ENCODE data around the gene TRMT2B.
"Not testable (repeated sequence)": the region's sequence is repeated elsewhere in the genome, so short reads cannot be mapped to it uniquely, and the experiment has no call there.

The TRMT2B gene

DNA sequence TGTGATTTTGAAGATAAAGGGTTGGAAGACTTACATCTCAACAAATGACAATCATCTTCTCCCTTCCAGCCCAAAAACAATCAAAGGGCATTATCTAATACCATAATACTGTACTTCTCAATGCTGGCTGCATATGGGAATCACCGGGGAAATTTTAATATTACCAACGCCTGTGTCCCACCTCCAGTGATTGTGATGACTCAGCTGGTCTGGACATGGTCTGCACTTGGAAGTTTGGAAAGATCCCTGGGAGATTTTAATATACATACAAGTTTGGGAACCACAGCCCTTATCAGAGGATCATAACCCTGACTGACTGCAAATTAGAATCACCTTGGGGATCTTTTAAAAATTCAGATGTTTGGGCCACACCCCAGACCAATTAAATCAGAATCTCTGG, 52.5 kb downstream of the TRMT2B start:
- TF ChIP-seq, protein P1, sequence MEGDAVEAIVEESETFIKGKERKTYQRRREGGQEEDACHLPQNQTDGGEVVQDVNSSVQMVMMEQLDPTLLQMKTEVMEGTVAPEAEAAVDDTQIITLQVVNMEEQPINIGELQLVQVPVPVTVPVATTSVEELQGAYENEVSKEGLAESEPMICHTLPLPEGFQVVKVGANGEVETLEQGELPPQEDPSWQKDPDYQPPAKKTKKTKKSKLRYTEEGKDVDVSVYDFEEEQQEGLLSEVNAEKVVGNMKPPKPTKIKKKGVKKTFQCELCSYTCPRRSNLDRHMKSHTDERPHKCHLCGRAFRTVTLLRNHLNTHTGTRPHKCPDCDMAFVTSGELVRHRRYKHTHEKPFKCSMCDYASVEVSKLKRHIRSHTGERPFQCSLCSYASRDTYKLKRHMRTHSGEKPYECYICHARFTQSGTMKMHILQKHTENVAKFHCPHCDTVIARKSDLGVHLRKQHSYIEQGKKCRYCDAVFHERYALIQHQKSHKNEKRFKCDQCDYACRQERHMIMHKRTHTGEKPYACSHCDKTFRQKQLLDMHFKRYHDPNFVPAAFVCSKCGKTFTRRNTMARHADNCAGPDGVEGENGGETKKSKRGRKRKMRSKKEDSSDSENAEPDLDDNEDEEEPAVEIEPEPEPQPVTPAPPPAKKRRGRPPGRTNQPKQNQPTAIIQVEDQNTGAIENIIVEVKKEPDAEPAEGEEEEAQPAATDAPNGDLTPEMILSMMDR (IDR thresholded peaks at IDR 0.05; ENCODE audit: borderline replicate concordance, insufficient read depth, low read depth, low read length): no peak
- H3K4me3 ChIP-seq (ENCODE audit: low read depth, low read length): no peak overlapping the region

DNA sequence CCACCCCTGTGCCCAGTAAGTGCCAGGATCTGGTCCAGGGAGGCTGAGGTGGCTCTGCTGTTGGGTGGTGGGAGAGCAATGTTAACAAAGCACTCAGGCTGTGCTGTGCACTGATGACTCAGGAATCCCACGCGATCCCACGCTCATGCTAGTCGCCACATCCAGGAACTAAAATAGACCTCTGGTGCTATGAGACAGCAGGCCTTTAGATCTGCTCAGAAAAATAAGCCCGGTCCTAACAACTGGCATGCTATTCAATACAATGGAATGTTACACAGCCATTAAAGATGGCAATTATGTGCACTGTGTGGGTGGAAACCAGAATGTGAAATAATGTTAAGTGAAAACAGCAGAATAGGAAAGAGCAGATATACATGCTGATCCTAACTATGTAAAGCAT, 56.4 kb downstream of the TRMT2B start:
- H3K4me3 ChIP-seq (ENCODE audit: low read depth, low read length): no peak overlapping the region
- TF ChIP-seq, protein P1 (IDR thresholded peaks at IDR 0.05; ENCODE audit: borderline replicate concordance, insufficient read depth, low read depth, low read length): no peak

DNA sequence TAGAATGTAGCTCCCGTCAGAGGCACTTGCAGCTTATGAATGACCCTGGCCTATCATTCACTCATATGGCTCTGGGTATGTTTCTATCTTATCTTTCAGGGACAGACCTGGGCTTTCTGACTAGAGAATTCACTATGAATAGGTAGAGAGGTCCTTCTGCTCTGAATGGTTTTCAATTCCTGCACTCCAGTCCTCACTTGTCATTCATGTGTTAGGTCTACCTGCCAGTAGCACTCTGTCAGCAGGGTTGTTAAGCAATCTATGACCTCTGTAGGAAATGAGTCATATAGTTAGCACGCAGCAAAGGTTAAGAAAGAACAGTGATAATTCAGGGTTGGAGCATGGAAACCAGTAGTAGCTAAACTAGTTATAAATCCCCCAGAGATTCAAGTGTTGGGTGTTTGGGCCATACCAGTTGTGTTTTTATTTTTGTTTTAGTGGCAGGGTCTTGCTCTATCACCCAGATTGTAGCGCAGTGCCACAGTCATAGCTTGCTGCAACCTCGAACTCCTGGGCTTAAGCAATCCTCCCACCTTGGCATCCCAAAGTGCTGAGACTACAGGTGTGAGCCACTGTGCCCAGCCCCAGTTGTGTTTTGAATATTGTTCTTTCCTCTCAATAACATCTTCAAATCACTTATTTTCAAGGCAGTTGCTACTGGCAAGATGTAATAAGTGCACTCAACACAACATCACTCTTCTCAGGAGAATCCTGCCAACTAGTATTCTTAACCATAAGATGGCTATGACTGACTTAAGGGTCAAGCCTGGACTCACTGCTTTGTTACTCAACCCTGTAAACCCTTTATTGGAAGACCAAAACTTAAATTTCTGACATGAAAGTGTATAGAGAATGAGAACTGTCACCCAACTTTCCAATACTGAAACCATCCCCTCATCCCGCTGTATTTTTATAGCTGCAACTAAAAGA, 57.3 kb downstream of the TRMT2B start:
- TF ChIP-seq, protein P1 (IDR thresholded peaks at IDR 0.05; ENCODE audit: borderline replicate concordance, insufficient read depth, low read depth, low read length): no peak
- H3K4me3 ChIP-seq (ENCODE audit: low read depth, low read length): no peak overlapping the region

DNA sequence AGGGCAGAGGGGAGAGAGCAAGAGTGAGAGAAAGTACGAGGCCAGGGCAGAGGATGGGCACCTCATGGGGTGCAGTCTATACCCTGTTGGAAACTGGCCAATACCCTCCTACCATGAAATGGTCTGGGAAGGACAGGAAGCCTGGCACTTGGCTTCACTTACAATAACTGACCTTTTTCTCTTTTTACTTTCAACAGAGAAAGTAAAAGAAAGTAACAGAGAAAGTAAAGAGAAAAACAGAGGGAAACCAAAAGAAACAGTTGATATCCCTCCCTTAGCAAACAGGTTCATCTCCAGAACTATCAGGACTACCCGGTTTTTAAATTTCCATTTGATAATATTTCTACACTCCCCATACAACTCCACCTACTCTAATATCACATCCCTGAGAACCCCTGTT, 61.8 kb downstream of the TRMT2B start:
- TF ChIP-seq, protein P1 (IDR thresholded peaks at IDR 0.05; ENCODE audit: borderline replicate concordance, insufficient read depth, low read depth, low read length): no peak

DNA sequence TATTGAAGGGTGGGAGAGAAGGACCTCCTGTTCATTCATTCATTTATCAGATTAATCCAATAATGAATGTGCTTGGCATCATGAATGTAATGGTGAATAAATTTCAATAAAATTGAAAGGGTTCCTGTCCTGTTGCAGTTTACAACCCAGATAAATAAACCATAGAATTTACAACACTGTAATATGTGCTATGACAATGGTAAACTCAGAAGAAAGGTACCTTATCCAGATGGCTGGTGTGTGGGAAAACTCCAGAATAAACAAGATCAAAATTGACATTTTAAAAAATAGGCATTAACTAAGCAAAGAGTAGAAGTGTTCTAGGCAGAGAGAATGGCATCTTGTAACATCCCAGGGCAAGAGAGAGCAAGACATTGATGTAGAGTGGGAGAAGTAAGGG, 67.1 kb downstream of the TRMT2B start:
- TF ChIP-seq, protein P1 (IDR thresholded peaks at IDR 0.05; ENCODE audit: borderline replicate concordance, insufficient read depth, low read depth, low read length): no peak

More for the DNA sequence above, 61.8 kb downstream of the TRMT2B start:
- H3K4me3 ChIP-seq (ENCODE audit: low read depth, low read length): no peak overlapping the region

DNA sequence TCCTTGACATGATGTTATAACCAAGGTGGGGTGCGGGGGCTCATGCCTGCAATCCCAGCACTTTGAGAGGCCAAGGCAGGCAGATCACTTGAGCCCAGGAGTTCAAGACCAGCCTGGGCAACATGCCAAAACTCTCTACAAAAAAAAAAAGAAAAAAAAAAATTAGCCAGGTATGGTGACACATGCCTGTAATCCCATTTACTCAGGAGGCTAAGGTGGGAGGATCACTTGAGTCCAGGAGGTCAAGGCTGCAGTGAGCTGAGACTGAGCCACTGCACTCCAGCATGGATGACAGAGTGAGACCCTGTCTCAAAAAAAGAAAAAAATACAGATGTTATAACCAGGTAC, 70.4 kb downstream of the TRMT2B start:
- H3K4me3 ChIP-seq (ENCODE audit: low read depth, low read length): not testable (repeated sequence)

More for the DNA sequence above, 67.1 kb downstream of the TRMT2B start:
- H3K4me3 ChIP-seq (ENCODE audit: low read depth, low read length): no peak overlapping the region

DNA sequence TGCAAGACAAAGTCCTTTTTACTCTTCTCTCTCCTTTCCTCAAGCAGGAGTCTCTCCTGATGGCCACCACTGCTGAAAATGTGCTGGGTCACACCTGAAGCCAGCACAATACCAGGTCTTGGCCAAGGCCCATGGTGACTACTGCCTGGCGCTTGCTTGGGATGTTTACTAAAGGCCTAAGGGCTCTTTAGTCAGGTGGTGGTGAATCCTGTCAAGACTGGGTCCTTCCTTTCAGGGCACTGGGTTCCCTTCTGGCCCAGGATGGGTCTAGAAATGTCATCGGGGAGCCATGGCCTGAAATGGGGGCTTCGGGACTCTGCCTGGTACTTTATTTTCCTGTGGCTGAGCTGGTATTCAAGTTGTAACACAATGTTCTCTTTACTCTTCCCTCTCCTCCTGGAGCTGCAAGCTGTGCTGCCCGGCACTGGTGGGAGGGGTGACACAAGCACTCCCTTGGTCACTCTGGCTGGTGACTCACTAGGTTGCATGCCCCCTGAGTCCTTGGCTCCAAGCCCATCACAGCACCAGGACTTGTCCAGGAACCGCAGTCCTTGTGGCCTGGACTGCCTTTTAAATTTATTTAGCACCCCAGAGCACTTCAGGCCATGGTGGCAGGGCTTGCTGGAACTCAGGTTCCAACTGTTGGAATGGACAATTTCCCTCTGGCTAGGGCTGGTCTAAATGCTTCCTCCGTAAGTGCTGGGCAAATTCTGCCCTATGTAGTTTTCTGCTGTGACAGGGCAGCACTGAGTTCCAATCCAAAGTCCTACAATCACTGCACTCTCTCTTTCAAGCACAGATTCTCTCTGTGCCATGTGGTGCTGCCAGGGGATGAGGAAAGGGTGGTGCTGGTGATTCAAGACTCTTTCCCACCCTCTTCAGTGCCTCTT, 71.1 kb downstream of the TRMT2B start:
- TF ChIP-seq, protein P1 (IDR thresholded peaks at IDR 0.05; ENCODE audit: borderline replicate concordance, insufficient read depth, low read depth, low read length): no peak
- no peak overlapping the region for H3K4me3 ChIP-seq (ENCODE audit: low read depth, low read length)
